HepG2 (cell line): ENCODE measurements around the gene PITRM1.

ENCODE experiments used
- STAT6 ChIP-seq: sonication (generic); formaldehyde crosslinking; IDR thresholded peaks from 2 replicates; pipeline ENCODE4 v1.4.0; 2020; ENCODE audit warnings: missing genetic modification reagents, mild to moderate bottlenecking, borderline replicate concordance
- ZNF737 ChIP-seq: sonication (generic); formaldehyde crosslinking; IDR thresholded peaks from 2 replicates; pipeline ENCODE4 v1.5.0; 2020; ENCODE audit warnings: missing genetic modification reagents, mild to moderate bottlenecking, borderline replicate concordance
- TF ChIP-seq, protein P1 (sequence below): sonication (generic); formaldehyde crosslinking; IDR thresholded peaks from 2 replicates; pipeline ENCODE4 v1.5.1; 2020; ENCODE audit warnings: mild to moderate bottlenecking, missing genetic modification reagents, borderline replicate concordance
- TF ChIP-seq, protein P2 (sequence below): sonication (generic); formaldehyde crosslinking; IDR thresholded peaks from 2 replicates; pipeline ENCODE4 v1.5.0; 2020; ENCODE audit warnings: mild to moderate bottlenecking, missing genetic modification reagents
- TF ChIP-seq, protein P3 (sequence below): IDR thresholded peaks from 2 replicates; pipeline ENCODE4 v1.6.1; 2012; ENCODE audit warnings: inconsistent platforms

GRCh38 chr10:3217301-3217700 is 44.7 kb upstream of the PITRM1 start:
- TF ChIP-seq, protein P1, sequence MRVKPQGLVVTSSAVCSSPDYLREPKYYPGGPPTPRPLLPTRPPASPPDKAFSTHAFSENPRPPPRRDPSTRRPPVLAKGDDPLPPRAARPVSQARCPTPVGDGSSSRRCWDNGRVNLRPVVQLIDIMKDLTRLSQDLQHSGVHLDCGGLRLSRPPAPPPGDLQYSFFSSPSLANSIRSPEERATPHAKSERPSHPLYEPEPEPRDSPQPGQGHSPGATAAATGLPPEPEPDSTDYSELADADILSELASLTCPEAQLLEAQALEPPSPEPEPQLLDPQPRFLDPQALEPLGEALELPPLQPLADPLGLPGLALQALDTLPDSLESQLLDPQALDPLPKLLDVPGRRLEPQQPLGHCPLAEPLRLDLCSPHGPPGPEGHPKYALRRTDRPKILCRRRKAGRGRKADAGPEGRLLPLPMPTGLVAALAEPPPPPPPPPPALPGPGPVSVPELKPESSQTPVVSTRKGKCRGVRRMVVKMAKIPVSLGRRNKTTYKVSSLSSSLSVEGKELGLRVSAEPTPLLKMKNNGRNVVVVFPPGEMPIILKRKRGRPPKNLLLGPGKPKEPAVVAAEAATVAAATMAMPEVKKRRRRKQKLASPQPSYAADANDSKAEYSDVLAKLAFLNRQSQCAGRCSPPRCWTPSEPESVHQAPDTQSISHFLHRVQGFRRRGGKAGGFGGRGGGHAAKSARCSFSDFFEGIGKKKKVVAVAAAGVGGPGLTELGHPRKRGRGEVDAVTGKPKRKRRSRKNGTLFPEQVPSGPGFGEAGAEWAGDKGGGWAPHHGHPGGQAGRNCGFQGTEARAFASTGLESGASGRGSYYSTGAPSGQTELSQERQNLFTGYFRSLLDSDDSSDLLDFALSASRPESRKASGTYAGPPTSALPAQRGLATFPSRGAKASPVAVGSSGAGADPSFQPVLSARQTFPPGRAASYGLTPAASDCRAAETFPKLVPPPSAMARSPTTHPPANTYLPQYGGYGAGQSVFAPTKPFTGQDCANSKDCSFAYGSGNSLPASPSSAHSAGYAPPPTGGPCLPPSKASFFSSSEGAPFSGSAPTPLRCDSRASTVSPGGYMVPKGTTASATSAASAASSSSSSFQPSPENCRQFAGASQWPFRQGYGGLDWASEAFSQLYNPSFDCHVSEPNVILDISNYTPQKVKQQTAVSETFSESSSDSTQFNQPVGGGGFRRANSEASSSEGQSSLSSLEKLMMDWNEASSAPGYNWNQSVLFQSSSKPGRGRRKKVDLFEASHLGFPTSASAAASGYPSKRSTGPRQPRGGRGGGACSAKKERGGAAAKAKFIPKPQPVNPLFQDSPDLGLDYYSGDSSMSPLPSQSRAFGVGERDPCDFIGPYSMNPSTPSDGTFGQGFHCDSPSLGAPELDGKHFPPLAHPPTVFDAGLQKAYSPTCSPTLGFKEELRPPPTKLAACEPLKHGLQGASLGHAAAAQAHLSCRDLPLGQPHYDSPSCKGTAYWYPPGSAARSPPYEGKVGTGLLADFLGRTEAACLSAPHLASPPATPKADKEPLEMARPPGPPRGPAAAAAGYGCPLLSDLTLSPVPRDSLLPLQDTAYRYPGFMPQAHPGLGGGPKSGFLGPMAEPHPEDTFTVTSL (CRISPR knock-in tag), result no peak
- TF ChIP-seq, protein P2, sequence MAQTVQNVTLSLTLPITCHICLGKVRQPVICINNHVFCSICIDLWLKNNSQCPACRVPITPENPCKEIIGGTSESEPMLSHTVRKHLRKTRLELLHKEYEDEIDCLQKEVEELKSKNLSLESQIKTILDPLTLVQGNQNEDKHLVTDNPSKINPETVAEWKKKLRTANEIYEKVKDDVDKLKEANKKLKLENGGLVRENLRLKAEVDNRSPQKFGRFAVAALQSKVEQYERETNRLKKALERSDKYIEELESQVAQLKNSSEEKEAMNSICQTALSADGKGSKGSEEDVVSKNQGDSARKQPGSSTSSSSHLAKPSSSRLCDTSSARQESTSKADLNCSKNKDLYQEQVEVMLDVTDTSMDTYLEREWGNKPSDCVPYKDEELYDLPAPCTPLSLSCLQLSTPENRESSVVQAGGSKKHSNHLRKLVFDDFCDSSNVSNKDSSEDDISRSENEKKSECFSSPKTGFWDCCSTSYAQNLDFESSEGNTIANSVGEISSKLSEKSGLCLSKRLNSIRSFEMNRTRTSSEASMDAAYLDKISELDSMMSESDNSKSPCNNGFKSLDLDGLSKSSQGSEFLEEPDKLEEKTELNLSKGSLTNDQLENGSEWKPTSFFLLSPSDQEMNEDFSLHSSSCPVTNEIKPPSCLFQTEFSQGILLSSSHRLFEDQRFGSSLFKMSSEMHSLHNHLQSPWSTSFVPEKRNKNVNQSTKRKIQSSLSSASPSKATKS (CRISPR knock-in tag), result no peak
- TF ChIP-seq STAT6 (CRISPR knock-in tag) (no peak), ZNF737 (CRISPR knock-in tag) (no peak)
- TF ChIP-seq, protein P3, sequence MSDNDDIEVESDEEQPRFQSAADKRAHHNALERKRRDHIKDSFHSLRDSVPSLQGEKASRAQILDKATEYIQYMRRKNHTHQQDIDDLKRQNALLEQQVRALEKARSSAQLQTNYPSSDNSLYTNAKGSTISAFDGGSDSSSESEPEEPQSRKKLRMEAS, result no peak
